ENCODE measurements around the gene KCNN2.

KCNN2 gene

GRCh38 chr5:114361724-114362196 lies at the start of gene KCNN2:
Gene KCNN2 (plus strand): TSS chr5:114362070. CDS start chr5:114362140, 70 bp downstream.
- Histone ChIP-seq H3K9ac (ENCODE audit: insufficient read length) (no peak within 1 kb of the TSS), H3K4me3 (no peak within 1 kb of the TSS), H3K27ac (no peak within 1 kb of the TSS), H3K36me3 (ENCODE audit: insufficient read depth, low read length) (no peaks in the 10 kb centered on the region), H3K9me3 (ENCODE audit: low read depth, low read length) (no peaks in the 10 kb centered on the region)
- no peak for DNase-seq (ENCODE audit: low read depth, low spot score)
- TF ChIP-seq EZH2 (IDR thresholded peaks at IDR 0.05): no peak
- no peak for TF ChIP-seq POLR2AphosphoS5 (IDR thresholded peaks at IDR 0.05; ENCODE audit: borderline replicate concordance, low read depth, low read length)
- TF ChIP-seq FOXP2 (optimal IDR thresholded peaks at IDR 0.05; ENCODE audit: control extremely low read depth, extremely low read length, insufficient read depth): no peak

- TF ChIP-seq EZH2 (IDR thresholded peaks at IDR 0.05) (no peak), POLR2AphosphoS5 (IDR thresholded peaks at IDR 0.05; ENCODE audit: borderline replicate concordance, low read depth, low read length) (no peak), FOXP2 (optimal IDR thresholded peaks at IDR 0.05; ENCODE audit: control extremely low read depth, extremely low read length, insufficient read depth) (no peak)
- Histone ChIP-seq H3K4me3 (no peak overlapping the region), H3K9ac (ENCODE audit: insufficient read length) (no peak overlapping the region), H3K9me3 (ENCODE audit: low read depth, low read length) (no peaks in the 10 kb centered on the region), H3K36me3 (ENCODE audit: insufficient read depth, low read length) (no peaks in the 10 kb centered on the region), H3K27ac (no peak overlapping the region)
- no peak for DNase-seq (ENCODE audit: low read depth, low spot score)
These were observed 49.2 kb upstream of the KCNN2 start for GRCh38 chr5:114312658-114313057.

- no peak for TF ChIP-seq EZH2 (IDR thresholded peaks at IDR 0.05)
- TF ChIP-seq POLR2AphosphoS5 (IDR thresholded peaks at IDR 0.05; ENCODE audit: borderline replicate concordance, low read depth, low read length): no peak
- TF ChIP-seq FOXP2 (optimal IDR thresholded peaks at IDR 0.05; ENCODE audit: control extremely low read depth, extremely low read length, insufficient read depth): no peak
These were observed 47.8 kb upstream of the KCNN2 start for GRCh38 chr5:114314061-114314460.

GRCh38 chr5:114316167-114316566 lies 45.7 kb upstream of the KCNN2 start:
- H3K9me3 ChIP-seq (ENCODE audit: low read depth, low read length): no peaks in the 10 kb centered on the region
- no peak for DNase-seq (ENCODE audit: low read depth, low spot score)
- H3K36me3 ChIP-seq (ENCODE audit: insufficient read depth, low read length): no peaks in the 10 kb centered on the region
- H3K9ac ChIP-seq (ENCODE audit: insufficient read length): no peak overlapping the region
- no peak overlapping the region for H3K4me3 ChIP-seq
- H3K27ac ChIP-seq: no peak overlapping the region
- TF ChIP-seq POLR2AphosphoS5 (IDR thresholded peaks at IDR 0.05; ENCODE audit: borderline replicate concordance, low read depth, low read length): no peak
- no peak for TF ChIP-seq FOXP2 (optimal IDR thresholded peaks at IDR 0.05; ENCODE audit: control extremely low read depth, extremely low read length, insufficient read depth)
- no peak for TF ChIP-seq EZH2 (IDR thresholded peaks at IDR 0.05)

More at GRCh38 chr5:114314061-114314460, 47.8 kb upstream of the KCNN2 start:
- Histone ChIP-seq H3K27ac (no peak overlapping the region), H3K36me3 (ENCODE audit: insufficient read depth, low read length) (no peaks in the 10 kb centered on the region), H3K9me3 (ENCODE audit: low read depth, low read length) (no peaks in the 10 kb centered on the region), H3K9ac (ENCODE audit: insufficient read length) (no peak overlapping the region), H3K4me3 (no peak overlapping the region)
- no peak for DNase-seq (ENCODE audit: low read depth, low spot score)

- no peak for DNase-seq (ENCODE audit: low read depth, low spot score)
- Histone ChIP-seq H3K9ac (ENCODE audit: insufficient read length) (no peak overlapping the region), H3K9me3 (ENCODE audit: low read depth, low read length) (no peaks in the 10 kb centered on the region), H3K36me3 (ENCODE audit: insufficient read depth, low read length) (no peaks in the 10 kb centered on the region), H3K27ac (no peak overlapping the region), H3K4me3 (no peak overlapping the region)
- TF ChIP-seq FOXP2 (optimal IDR thresholded peaks at IDR 0.05; ENCODE audit: control extremely low read depth, extremely low read length, insufficient read depth): no peak
These were observed 44.1 kb upstream of the KCNN2 start for GRCh38 chr5:114317751-114318150.

GRCh38 chr5:114319236-114319635 lies 42.6 kb upstream of the KCNN2 start:
- no peak for TF ChIP-seq POLR2AphosphoS5 (IDR thresholded peaks at IDR 0.05; ENCODE audit: borderline replicate concordance, low read depth, low read length)
- no peak for TF ChIP-seq FOXP2 (optimal IDR thresholded peaks at IDR 0.05; ENCODE audit: control extremely low read depth, extremely low read length, insufficient read depth)
- no peak for TF ChIP-seq EZH2 (IDR thresholded peaks at IDR 0.05)
- Histone ChIP-seq H3K9me3 (ENCODE audit: low read depth, low read length) (no peaks in the 10 kb centered on the region), H3K4me3 (no peak overlapping the region), H3K9ac (ENCODE audit: insufficient read length) (no peak overlapping the region), H3K27ac (no peak overlapping the region), H3K36me3 (ENCODE audit: insufficient read depth, low read length) (no peaks in the 10 kb centered on the region)
- DNase-seq (ENCODE audit: low read depth, low spot score): no peak

GRCh38 chr5:114319821-114320220 lies 42.0 kb upstream of the KCNN2 start:
- no peak overlapping the region for H3K27ac ChIP-seq
- DNase-seq (ENCODE audit: low read depth, low spot score): no peak
- TF ChIP-seq POLR2AphosphoS5 (IDR thresholded peaks at IDR 0.05; ENCODE audit: borderline replicate concordance, low read depth, low read length): no peak
- TF ChIP-seq EZH2 (IDR thresholded peaks at IDR 0.05): no peak
- TF ChIP-seq FOXP2 (optimal IDR thresholded peaks at IDR 0.05; ENCODE audit: control extremely low read depth, extremely low read length, insufficient read depth): no peak
- H3K9ac ChIP-seq (ENCODE audit: insufficient read length): no peak overlapping the region
- no peak overlapping the region for H3K4me3 ChIP-seq
- no peaks in the 10 kb centered on the region for H3K36me3 ChIP-seq (ENCODE audit: insufficient read depth, low read length)
- no peaks in the 10 kb centered on the region for H3K9me3 ChIP-seq (ENCODE audit: low read depth, low read length)

- no peak overlapping the region for H3K27ac ChIP-seq
- no peak overlapping the region for H3K4me3 ChIP-seq
- H3K36me3 ChIP-seq (ENCODE audit: insufficient read depth, low read length): no peaks in the 10 kb centered on the region
- no peak for DNase-seq (ENCODE audit: low read depth, low spot score)
- no peaks in the 10 kb centered on the region for H3K9me3 ChIP-seq (ENCODE audit: low read depth, low read length)
- TF ChIP-seq POLR2AphosphoS5 (IDR thresholded peaks at IDR 0.05; ENCODE audit: borderline replicate concordance, low read depth, low read length) (no peak), FOXP2 (optimal IDR thresholded peaks at IDR 0.05; ENCODE audit: control extremely low read depth, extremely low read length, insufficient read depth) (no peak)
- no peak overlapping the region for H3K9ac ChIP-seq (ENCODE audit: insufficient read length)
These were observed 37.6 kb upstream of the KCNN2 start for GRCh38 chr5:114324282-114324681.

GRCh38 chr5:114325541-114325940 lies 36.3 kb upstream of the KCNN2 start:
- Histone ChIP-seq H3K27ac (no peak overlapping the region), H3K4me3 (no peak overlapping the region), H3K36me3 (ENCODE audit: insufficient read depth, low read length) (no peaks in the 10 kb centered on the region), H3K9me3 (ENCODE audit: low read depth, low read length) (no peaks in the 10 kb centered on the region), H3K9ac (ENCODE audit: insufficient read length) (no peak overlapping the region)
- DNase-seq (ENCODE audit: low read depth, low spot score): no peak
- TF ChIP-seq EZH2 (IDR thresholded peaks at IDR 0.05) (no peak), POLR2AphosphoS5 (IDR thresholded peaks at IDR 0.05; ENCODE audit: borderline replicate concordance, low read depth, low read length) (no peak)
